NCI-H460 (cell line): Measurements from ENCODE around the gene VAV1. TPM values are rescaled to one million over a fixed set of nuclear protein-coding genes. Genes with fewer than 3 reads are reported as not detected.

ENCODE experiments used
- DNase-seq: peaks from one replicate; pipeline ENCODE4 v3.0.0-alpha.2; 2016; ENCODE audit warnings: low read depth; ENCODE audit errors: extremely low read depth
- polyA plus RNA-seq: library from polyadenylated mRNA; depleted of rRNA; stranded (reverse); fragments of >200 nt; gene quantifications from 2 replicates; pipeline ENCODE4 v1.2.3, GENCODE V29; 2014; cell fraction: nucleus; rRNA removed
- total RNA-seq: library from RNA; depleted of rRNA; stranded (reverse); fragments of >200 nt; shearing (Covaris generic); gene quantifications from 2 replicates; pipeline ENCODE4 v1.2.3, GENCODE V29; 2014; rRNA removed

The VAV1 gene, protein sequence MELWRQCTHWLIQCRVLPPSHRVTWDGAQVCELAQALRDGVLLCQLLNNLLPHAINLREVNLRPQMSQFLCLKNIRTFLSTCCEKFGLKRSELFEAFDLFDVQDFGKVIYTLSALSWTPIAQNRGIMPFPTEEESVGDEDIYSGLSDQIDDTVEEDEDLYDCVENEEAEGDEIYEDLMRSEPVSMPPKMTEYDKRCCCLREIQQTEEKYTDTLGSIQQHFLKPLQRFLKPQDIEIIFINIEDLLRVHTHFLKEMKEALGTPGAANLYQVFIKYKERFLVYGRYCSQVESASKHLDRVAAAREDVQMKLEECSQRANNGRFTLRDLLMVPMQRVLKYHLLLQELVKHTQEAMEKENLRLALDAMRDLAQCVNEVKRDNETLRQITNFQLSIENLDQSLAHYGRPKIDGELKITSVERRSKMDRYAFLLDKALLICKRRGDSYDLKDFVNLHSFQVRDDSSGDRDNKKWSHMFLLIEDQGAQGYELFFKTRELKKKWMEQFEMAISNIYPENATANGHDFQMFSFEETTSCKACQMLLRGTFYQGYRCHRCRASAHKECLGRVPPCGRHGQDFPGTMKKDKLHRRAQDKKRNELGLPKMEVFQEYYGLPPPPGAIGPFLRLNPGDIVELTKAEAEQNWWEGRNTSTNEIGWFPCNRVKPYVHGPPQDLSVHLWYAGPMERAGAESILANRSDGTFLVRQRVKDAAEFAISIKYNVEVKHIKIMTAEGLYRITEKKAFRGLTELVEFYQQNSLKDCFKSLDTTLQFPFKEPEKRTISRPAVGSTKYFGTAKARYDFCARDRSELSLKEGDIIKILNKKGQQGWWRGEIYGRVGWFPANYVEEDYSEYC
- 1.2 and 1.4 TPM in 2 replicates for total RNA-seq
- polyA plus RNA-seq, result 0.19 TPM in 1 of 2 replicates, not detected in the other

GRCh38 chr19:6772028-6772865, at the start of gene VAV1:
Gene VAV1, plus strand, starts transcription at chr19:6772708. Its CDS starts 100 bp downstream, at chr19:6772808.
- DNase-seq, result no peak

GRCh38 chr19:6723108-6723618, 49.3 kb upstream of the VAV1 start:
- DNase-seq, result no peak

DNA sequence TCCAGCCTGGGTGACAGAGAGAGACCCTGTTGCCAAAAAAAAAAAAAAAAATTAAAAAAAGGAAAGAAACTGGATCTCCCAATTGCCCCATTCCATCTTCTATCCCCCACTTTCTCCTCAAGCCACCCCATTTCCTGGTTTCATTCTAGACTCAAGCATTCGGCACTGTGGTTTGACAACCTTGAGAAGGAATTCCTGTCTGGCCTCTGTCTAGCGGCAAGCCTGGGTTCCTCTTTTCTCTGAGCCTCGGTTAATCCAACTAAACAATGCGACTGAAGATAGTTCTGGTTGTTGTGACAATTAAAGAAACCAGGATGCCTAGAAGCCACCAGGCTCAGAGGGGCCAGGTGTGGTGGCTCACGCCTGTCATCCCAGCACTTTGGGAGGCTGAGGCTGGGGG, 48.8 kb upstream of the VAV1 start:
- DNase-seq, result no peak

DNA sequence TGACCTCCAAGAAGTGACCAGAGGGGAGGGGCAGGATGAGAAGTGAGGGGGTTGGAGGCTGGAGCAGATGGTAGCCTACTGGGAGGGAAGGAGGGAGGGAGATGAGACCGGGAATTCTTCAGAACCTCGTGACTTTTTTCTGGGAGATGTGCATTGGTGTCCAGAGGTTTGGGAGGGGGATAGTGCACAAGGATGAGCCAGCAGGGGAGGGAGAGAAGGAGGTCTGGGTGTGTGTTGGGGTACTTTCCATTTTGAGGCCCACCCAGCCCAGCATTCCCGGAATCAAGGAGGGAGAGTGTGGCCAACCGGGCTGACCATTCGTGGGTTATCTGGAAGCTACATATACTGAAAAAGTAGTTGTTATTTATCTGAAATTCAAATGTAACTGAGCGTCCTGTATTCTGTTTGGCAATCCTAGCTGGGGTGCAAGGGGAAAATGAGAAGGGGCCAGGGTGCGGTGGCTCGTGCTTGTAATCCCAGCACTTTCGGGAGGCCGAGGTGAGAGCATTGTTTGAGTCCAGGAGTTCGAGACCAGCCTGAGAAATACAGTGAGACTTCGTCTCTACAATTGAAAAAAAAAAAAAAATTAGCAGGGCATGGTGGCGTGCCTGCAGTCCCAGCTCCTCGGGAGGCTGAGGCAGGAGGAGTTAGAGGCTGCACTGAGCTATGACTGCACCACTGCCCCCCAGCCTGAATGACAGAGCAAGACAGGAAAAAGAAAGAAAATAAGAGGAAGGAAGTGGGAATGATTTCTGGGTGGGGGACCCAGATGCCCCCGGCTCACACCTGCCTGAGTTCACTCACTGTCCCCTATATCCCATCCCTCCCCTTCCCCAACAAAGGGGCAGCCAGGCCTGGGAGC, 47.6 kb upstream of the VAV1 start:
- DNase-seq, result no peak

DNA sequence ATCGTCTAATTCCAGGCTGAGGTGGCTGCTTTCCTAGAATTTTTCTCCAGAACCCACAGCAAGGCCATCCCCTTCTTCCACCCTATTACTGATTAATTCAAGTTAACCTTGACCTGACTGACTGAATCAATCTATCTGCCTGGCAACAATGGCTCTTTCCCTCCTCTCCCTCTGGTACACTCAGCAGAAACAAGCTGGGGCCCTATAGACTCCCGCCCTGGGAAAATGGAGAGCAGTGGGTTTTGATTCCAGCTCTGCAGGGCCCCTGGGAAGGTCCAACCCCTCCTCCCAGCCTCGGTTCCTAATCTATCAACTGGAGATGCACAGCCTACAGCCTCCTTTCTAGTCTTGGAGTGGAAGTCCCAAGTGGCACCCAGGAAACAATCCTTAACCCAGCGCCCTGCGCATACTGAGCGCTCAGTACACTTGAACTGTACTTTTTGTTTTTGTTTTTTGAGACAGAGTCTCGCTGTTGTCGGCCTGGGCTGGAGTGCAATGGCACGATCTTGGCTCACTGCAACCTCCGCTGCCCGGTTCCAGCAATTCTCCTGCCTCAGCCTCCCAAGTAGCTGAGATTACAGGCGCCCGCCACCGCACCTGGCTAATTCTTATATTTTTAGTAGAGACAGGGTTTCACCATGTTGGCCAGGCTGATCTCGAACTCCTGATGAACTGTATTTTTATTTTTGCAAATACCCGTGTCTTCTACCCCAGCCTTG, 46.8 kb upstream of the VAV1 start:
- DNase-seq, result no peak

DNA sequence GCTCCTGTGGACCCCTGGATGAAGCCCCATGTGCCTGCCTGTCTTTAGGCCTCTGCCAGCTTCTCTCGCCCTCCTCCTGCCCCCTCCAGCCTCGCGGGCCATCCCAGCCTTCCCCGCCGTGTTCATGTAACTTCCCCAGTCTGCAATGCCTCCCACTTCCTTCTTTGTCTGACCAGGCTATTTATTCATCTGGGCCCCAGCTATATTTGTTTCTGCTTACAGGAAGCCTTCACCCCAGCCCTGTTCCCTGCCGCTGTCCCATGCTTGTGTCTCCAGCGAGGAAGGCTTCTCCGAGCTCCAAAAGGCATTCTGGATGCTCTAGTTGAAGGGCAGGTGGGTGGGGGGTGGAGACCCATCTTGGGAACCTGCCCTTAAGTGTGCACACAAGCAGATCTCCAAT, 44.2 kb upstream of the VAV1 start:
- no peak for DNase-seq

DNA sequence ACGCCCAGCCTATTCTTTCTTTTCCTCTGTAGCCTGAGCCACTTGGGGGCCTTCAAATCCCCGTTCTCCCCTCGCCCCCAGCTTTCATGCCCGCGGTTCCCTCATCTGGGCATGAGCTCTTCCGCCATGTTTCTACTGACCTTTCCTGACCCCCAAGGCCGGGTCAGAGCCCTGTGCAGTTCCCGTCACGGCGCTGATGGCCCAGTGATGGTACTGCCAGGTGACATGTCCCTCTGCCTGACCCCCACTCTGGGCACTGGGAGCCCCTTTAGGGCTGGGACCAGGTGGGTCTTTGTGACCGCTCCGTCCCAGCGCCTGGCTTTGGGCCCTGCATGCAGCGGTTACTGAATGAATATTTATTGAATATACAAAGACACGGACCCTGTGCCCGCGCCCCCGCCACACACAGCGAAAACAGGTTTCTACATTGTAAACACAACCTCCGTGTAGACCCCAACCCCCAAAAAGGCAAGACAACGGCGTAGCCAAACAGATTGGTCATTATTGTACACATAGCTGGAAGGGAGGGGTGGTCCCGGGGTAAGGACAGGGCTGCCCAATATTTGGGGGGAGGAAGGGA, 42.8 kb upstream of the VAV1 start:
- no peak for DNase-seq

GRCh38 chr19:6730153-6730804, 42.2 kb upstream of the VAV1 start:
- DNase-seq, result no peak

DNA sequence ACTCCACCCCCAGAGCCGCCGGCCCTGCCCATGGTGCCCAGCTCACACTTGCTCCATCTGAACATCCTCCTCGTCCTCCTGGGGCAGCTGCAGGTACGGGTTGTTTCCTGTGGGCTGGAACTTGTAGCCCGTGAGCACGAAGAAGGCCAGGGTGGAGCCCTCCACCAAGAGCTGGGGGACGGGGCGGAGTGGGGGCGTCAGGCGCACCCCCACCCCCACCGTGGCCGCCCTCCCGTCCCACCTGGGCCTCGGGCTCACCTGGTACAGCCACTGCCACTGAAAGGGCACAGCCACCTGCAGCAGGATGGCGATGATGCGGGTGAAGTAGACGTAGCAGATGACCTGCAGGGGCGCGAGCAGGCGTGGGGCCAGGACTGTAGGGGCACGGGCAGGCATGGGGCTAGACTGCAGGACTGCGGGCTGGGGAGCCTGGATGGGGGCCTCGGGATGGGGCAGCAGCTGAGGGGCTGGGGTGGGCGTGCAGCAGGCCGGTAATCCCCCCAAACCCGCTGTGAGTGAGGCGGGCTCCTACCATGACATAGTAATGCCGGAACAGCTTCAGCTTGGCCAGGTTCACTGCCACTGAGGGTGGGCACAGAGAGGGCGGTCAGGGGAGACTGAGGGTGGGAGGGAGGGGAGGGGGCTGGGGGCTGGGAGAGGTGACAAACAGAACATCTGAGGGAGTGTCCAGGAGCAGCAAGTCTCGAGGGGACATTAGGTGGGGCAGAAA, 41.4 kb upstream of the VAV1 start:
- DNase-seq, result no peak

- no peak for DNase-seq
These were observed 40.7 kb upstream of the VAV1 start for GRCh38 chr19:6731822-6732221.

GRCh38 chr19:6732803-6733337, 39.6 kb upstream of the VAV1 start:
- no peak for DNase-seq

GRCh38 chr19:6733338-6734095, 39.0 kb upstream of the VAV1 start:
- no peak for DNase-seq

- no peak for DNase-seq
These were observed 38.3 kb upstream of the VAV1 start for GRCh38 chr19:6734096-6734696.

- no peak for DNase-seq
These were observed 37.2 kb upstream of the VAV1 start for GRCh38 chr19:6735181-6735911.
